IMR-90 (cell line): ENCODE data around the gene NIPBL. TPM values are rescaled to one million over a fixed set of nuclear protein-coding genes. Genes with fewer than 3 reads are reported as not detected.

Experiments
- ATAC-seq: fragments of 200-7000 bp; cut with Tn5 transposase; 2 replicates; pipeline ENCODE4 v1.9.1; 2020; ENCODE audit warnings: low read depth, mild to moderate bottlenecking, moderate library complexity
- BruUV-seq: library from RNA; stranded (reverse); fragments of 400-500 nt; replicated peaks from 2 replicates; lab custom pipeline; 2021; lab: Mats Ljungman, UMichigan
- CTCF ChIA-PET: fragments of 300-600 bp; formaldehyde crosslinking; extraction: SDS; loops from one replicate; lab custom pipeline; 2021; ENCODE audit warnings: antibody characterized with exemption; lab: Yijun Ruan, JAX
- POLR2A ChIA-PET: fragments of 300-600 bp; sonication (Branson Sonifier 250); formaldehyde crosslinking; loops from one replicate; lab custom pipeline; 2022; ENCODE audit warnings: antibody characterized with exemption; ENCODE audit not compliant: unreplicated experiment; lab: Charles Lee
- DNase-seq: peaks from one replicate; pipeline ENCODE4 v3.0.0; 2013
- H2AFZ ChIP-seq: replicated peaks from 2 replicates; pipeline ENCODE3; 2013; ENCODE audit warnings: low read length, mild to moderate bottlenecking; ENCODE audit not compliant: poor library complexity
- H2AK5ac ChIP-seq: 2 replicates; pipeline ENCODE4 v1.6.1; 2013; ENCODE audit warnings: low read depth, low read length, inconsistent platforms
- H2AK9ac ChIP-seq: replicated peaks from 2 replicates; pipeline ENCODE3; 2013; ENCODE audit warnings: mild to moderate bottlenecking, low read depth, low read length, moderate library complexity; ENCODE audit not compliant: poor library complexity
- H2BK120ac ChIP-seq: 2 replicates; pipeline ENCODE4 v1.6.1; 2013; ENCODE audit warnings: low read depth, low read length, inconsistent platforms
- H2BK15ac ChIP-seq: 3 replicates; pipeline ENCODE4 v1.6.1; 2013; ENCODE audit warnings: low read depth, low read length, inconsistent platforms
- H2BK20ac ChIP-seq: 2 replicates; pipeline ENCODE4 v1.6.1; 2013; ENCODE audit warnings: low read depth, mild to moderate bottlenecking, inconsistent platforms, low read length, moderate library complexity
- H2BK5ac ChIP-seq: 2 replicates; pipeline ENCODE4 v1.6.1; 2013; ENCODE audit warnings: mild to moderate bottlenecking, low read depth, low read length, inconsistent platforms; ENCODE audit not compliant: poor library complexity, severe bottlenecking
- H3K14ac ChIP-seq: replicated peaks from 2 replicates; pipeline ENCODE4 v1.6.1; 2013; ENCODE audit warnings: low read depth, low read length, inconsistent platforms
- H3K18ac ChIP-seq: 2 replicates; pipeline ENCODE4 v1.6.1; 2013; ENCODE audit warnings: low read depth, low read length, control low read depth
- H3K23ac ChIP-seq: 2 replicates; pipeline ENCODE4 v1.6.1; 2013; ENCODE audit warnings: low read depth, low read length, inconsistent platforms
- H3K27ac ChIP-seq: 2 replicates; pipeline ENCODE4 v1.5.1; 2013; ENCODE audit warnings: mild to moderate bottlenecking, control low read depth, low read length; ENCODE audit not compliant: insufficient read depth
- H3K27me3 ChIP-seq: 2 replicates; pipeline ENCODE4 v1.6.1; 2013; ENCODE audit warnings: low read length; ENCODE audit not compliant: control insufficient read depth, insufficient read depth
- H3K36me3 ChIP-seq: 2 replicates; pipeline ENCODE4 v1.6.1; 2013; ENCODE audit warnings: low read length, mixed read lengths; ENCODE audit not compliant: control insufficient read depth, insufficient read depth
- H3K4ac ChIP-seq: 2 replicates; pipeline ENCODE4 v1.6.1; 2013; ENCODE audit warnings: low read depth, low read length, inconsistent platforms
- H3K4me1 ChIP-seq: 2 replicates; pipeline ENCODE4 v1.6.1; 2013; ENCODE audit warnings: low read length, mixed read lengths; ENCODE audit not compliant: control insufficient read depth, insufficient read depth
- H3K4me2 ChIP-seq: 2 replicates; pipeline ENCODE4 v1.6.1; 2013; ENCODE audit warnings: low read depth, mild to moderate bottlenecking, control low read depth, low read length, moderate library complexity
- H3K4me3 ChIP-seq: 2 replicates; pipeline ENCODE4 v1.5.1; 2013; ENCODE audit warnings: low read depth, mild to moderate bottlenecking, control low read depth, low read length, moderate library complexity; ENCODE audit not compliant: insufficient read depth
- H3K56ac ChIP-seq: 2 replicates; pipeline ENCODE4 v1.6.1; 2013; ENCODE audit warnings: low read length, inconsistent platforms; ENCODE audit not compliant: insufficient read depth; ENCODE audit errors: extremely low read depth
- H3K79me1 ChIP-seq, 2 experiments: 2 replicates each; pipeline ENCODE4 v1.6.1; 2013; ENCODE audit warnings: low read length in 2 of 2, inconsistent platforms in 1 of 2, low read depth in 1 of 2
- H3K9ac ChIP-seq: 2 replicates; pipeline ENCODE4 v1.6.1; 2013; ENCODE audit warnings: low read depth, low read length, control low read depth
- H3K9me1 ChIP-seq: 2 replicates; pipeline ENCODE4 v1.6.1; 2013; ENCODE audit warnings: low read length, inconsistent platforms; ENCODE audit not compliant: insufficient read depth
- H3K9me3 ChIP-seq: 2 replicates; pipeline ENCODE4 v1.6.1; 2013; ENCODE audit warnings: low read length; ENCODE audit not compliant: control insufficient read depth, insufficient read depth
- H4K20me1 ChIP-seq: 2 replicates; pipeline ENCODE4 v1.6.1; 2013; ENCODE audit warnings: low read length, inconsistent platforms; ENCODE audit not compliant: insufficient read depth
- H4K5ac ChIP-seq: 2 replicates; pipeline ENCODE4 v1.6.1; 2013; ENCODE audit warnings: mild to moderate bottlenecking, low read depth, low read length, control low read depth
- H4K8ac ChIP-seq, 2 experiments: 2 replicates each; pipeline ENCODE4 v1.6.1; 2013; ENCODE audit warnings: low read depth in 2 of 2, low read length in 2 of 2, control low read depth in 1 of 2, inconsistent platforms in 1 of 2
- H4K91ac ChIP-seq: 2 replicates; pipeline ENCODE4 v1.6.1; 2013; ENCODE audit warnings: low read depth, low read length, inconsistent platforms; ENCODE audit not compliant: insufficient read depth
- BHLHE40 ChIP-seq: fragments of 150-350 bp; IDR thresholded peaks from 2 replicates; pipeline ENCODE4 v1.6.1; 2016; ENCODE audit warnings: mild to moderate bottlenecking, low read depth, low read length
- MAFK ChIP-seq: IDR thresholded peaks from 2 replicates; pipeline ENCODE4 v1.6.1; 2012; ENCODE audit warnings: low read depth, low read length, improper control_type of control experiment
- MAZ ChIP-seq: IDR thresholded peaks from 2 replicates; pipeline ENCODE4 v1.6.1; 2012; ENCODE audit warnings: low read depth, mild to moderate bottlenecking, low read length, improper control_type of control experiment, moderate library complexity, borderline replicate concordance
- POLR2A ChIP-seq: IDR thresholded peaks from 2 replicates; pipeline ENCODE4 v1.6.1; 2012; ENCODE audit warnings: mild to moderate bottlenecking, low read depth, low read length
- RCOR1 ChIP-seq: IDR thresholded peaks from 2 replicates; pipeline ENCODE4 v1.6.1; 2012; ENCODE audit warnings: mild to moderate bottlenecking, low read length, improper control_type of control experiment; ENCODE audit not compliant: insufficient replicate concordance
- dilution Hi-C: fragments of 300-500 bp; cut with HindIII; formaldehyde crosslinking; loops from one replicate; pipeline ENCODE4 v1.14.3; 2018; ENCODE audit warnings: low sequenced_read_pairs; ENCODE audit not compliant: unreplicated experiment
- in situ Hi-C: fragments of 300-500 bp; cut with MboI; formaldehyde crosslinking; loops from 3 replicates; pipeline ENCODE4 v1.14.3; 2019; ENCODE audit warnings: low sequenced_read_pairs, inconsistent platforms, mixed read lengths
- intact Hi-C: fragments of 100-400 bp; cut with micrococcal nuclease; formaldehyde crosslinking; loops from 2 replicates; pipeline ENCODE4 v1.10.0; 2022
- polyA plus RNA-seq, 3 experiments: library from polyadenylated mRNA; depleted of rRNA; stranded (reverse); fragments of >200 nt; gene quantifications; 2 replicates each; pipeline ENCODE4 v1.2.3, GENCODE V29; 2012; ENCODE audit warnings: low replicate concordance in 1 of 3
- total RNA-seq: library from RNA; depleted of rRNA; stranded (reverse); fragments of >200 nt; gene quantifications from 2 replicates; pipeline ENCODE4 v1.2.3, GENCODE V29; 2012
- TF ChIP-seq, protein P1 (sequence below): fragments of 150-350 bp; IDR thresholded peaks from 2 replicates; pipeline ENCODE4 v1.6.1; 2016; ENCODE audit warnings: low read depth, mild to moderate bottlenecking, low read length, moderate library complexity, borderline replicate concordance

NIPBL gene
- total and polyA plus RNA-seq, 2 of the 4 experiments (the other 2 are of a cell fraction) = 8.4 to 46.4 TPM

DNA sequence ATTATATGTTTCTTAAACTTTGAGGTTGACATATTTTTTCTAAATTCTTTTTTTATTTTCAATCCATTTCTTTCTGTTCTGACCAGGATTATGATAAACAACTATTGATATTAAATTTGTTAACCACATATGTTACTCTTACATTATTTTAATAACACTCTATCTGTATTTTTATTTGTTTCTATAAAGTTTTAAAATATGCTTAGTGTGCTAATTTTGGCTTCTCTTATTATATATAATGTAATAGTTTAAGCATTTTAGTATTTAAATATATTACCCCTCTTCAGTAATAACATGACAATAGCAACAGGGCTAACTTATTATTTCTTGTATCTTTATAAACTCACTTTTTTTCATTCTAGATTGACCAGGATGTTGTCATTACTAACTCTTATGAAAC lies 137.8 kb downstream of the NIPBL start:
- no peak overlapping the region for H2BK120ac ChIP-seq
- POLR2A ChIA-PET = no interaction called here
- H4K91ac ChIP-seq = no peak overlapping the region
- H3K14ac ChIP-seq = no peak overlapping the region
- H2BK15ac ChIP-seq = no peak overlapping the region
- H2BK20ac ChIP-seq = no peak overlapping the region
- H3K4me2 ChIP-seq = no peak overlapping the region
- no peaks in the 10 kb centered on the region for H3K27me3 ChIP-seq
- H3K56ac ChIP-seq = no peak overlapping the region
- no peak overlapping the region for H3K4ac ChIP-seq
- no peak overlapping the region for H3K18ac ChIP-seq
- no peak overlapping the region for H3K23ac ChIP-seq
- no peak for ATAC-seq
- in situ Hi-C loops (no loop called here), dilution Hi-C loops (no loop called here), intact Hi-C loops (no loop called here)
- no peak overlapping the region for H3K9ac ChIP-seq
- H2AFZ ChIP-seq = no peak overlapping the region
- H4K5ac ChIP-seq = no peak overlapping the region
- H3K36me3 ChIP-seq = peaks cover 11% of the 10 kb centered on the region
- no peaks in the 10 kb centered on the region for H4K20me1 ChIP-seq
- H2AK9ac ChIP-seq = no peak overlapping the region
- H4K8ac ChIP-seq = no peak overlapping the region
- H2BK5ac ChIP-seq = no peak overlapping the region
- H3K79me1 ChIP-seq = no peaks in the 10 kb centered on the region
- DNase-seq = no peak
- TF ChIP-seq MAZ (no peak), MAFK (peak; percentile 71), POLR2A (no peak), RCOR1 (no peak), BHLHE40 (no peak)
- TF ChIP-seq, protein P1, sequence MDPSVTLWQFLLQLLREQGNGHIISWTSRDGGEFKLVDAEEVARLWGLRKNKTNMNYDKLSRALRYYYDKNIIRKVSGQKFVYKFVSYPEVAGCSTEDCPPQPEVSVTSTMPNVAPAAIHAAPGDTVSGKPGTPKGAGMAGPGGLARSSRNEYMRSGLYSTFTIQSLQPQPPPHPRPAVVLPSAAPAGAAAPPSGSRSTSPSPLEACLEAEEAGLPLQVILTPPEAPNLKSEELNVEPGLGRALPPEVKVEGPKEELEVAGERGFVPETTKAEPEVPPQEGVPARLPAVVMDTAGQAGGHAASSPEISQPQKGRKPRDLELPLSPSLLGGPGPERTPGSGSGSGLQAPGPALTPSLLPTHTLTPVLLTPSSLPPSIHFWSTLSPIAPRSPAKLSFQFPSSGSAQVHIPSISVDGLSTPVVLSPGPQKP = no peak
- no peak overlapping the region for H3K4me3 ChIP-seq
- CTCF ChIA-PET = no interaction called here
- H3K27ac ChIP-seq = no peak overlapping the region
- BruUV-seq = no TSS peak
- no peak overlapping the region for H2AK5ac ChIP-seq
- no peaks in the 10 kb centered on the region for H3K9me1 ChIP-seq
- no peaks in the 10 kb centered on the region for H3K9me3 ChIP-seq
- H3K4me1 ChIP-seq = no peaks in the 10 kb centered on the region
